ENCODE data around the gene CDKN1A. TPM values are rescaled to one million over a fixed set of nuclear protein-coding genes. Genes with fewer than 3 reads are reported as not detected.
"Not testable (repeated sequence)": the region's sequence is repeated elsewhere in the genome, so short reads cannot be mapped to it uniquely, and the experiment has no call there.

The CDKN1A gene
- total RNA-seq, 2 experiments from 2014 or later, result 36.7 to 39.5 TPM

- Mint-ChIP-seq H3K9me3 (no peaks in the 10 kb centered on the region), H3K36me3 (ENCODE audit: low read depth) (no peaks in the 10 kb centered on the region), H3K4me1 (no peaks in the 10 kb centered on the region), H3K4me3 (no peak overlapping the region), H3K27ac (no peak overlapping the region), H3K27me3 (peaks cover 2% of the 10 kb centered on the region)
- DNase-seq, result no peak
- ChIA-PET CTCF (interaction anchor here (1.0 to 2.5 kb wide), 6 partner anchors 12 to 81 kb away, joined by 3 to 9 read pairs (median 5); partner anchors contain the start of gene CDKN1A), POLR2A (no interaction called here)
Observed at GRCh38 chr6:36642913-36643817, 35.3 kb upstream of the CDKN1A start.

DNA sequence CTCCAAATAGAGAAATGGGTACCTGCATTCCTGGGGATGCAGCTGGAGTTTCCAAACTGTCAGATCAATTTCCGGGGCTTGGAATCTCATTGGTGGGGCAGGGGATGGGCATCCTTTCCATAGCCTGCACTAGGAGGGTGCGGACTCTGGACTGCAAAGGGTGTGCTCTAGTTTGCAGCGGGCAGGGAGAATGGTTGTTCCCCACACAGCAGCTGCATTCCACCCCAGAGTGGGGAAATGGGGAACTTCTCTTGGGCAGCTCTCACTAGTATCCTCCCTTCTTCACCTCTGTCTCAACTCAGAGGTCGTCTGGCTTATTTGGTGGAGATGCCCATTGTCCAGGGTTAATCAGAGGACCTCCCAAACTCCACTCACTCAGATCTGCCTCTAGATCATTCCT lies 34.5 kb upstream of the CDKN1A start:
- POLR2A ChIA-PET, result no interaction called here
- H3K27ac Mint-ChIP-seq, result no peak overlapping the region
- no peaks in the 10 kb centered on the region for H3K36me3 Mint-ChIP-seq (ENCODE audit: low read depth)
- H3K4me3 Mint-ChIP-seq, result no peak overlapping the region
- CTCF ChIA-PET, result interaction anchor here (1.0 to 2.5 kb wide), 2 partner anchors 13 to 23 kb away, joined by 3 to 9 read pairs; no protein-coding TSS in a partner anchor
- no peaks in the 10 kb centered on the region for H3K9me3 Mint-ChIP-seq
- H3K4me1 Mint-ChIP-seq, result no peaks in the 10 kb centered on the region
- peaks cover 2% of the 10 kb centered on the region for H3K27me3 Mint-ChIP-seq
- no peak for DNase-seq

- ChIA-PET POLR2A (no interaction called here), CTCF (no interaction called here)
- no peak overlapping the region for H3K4me3 Mint-ChIP-seq
- no peak overlapping the region for H3K27ac Mint-ChIP-seq
- no peaks in the 10 kb centered on the region for H3K36me3 Mint-ChIP-seq (ENCODE audit: low read depth)
- DNase-seq, result no peak
- no peaks in the 10 kb centered on the region for H3K9me3 Mint-ChIP-seq
- H3K4me1 Mint-ChIP-seq, result no peaks in the 10 kb centered on the region
- peaks cover 25% of the 10 kb centered on the region for H3K27me3 Mint-ChIP-seq
Observed at GRCh38 chr6:36649086-36649485, 29.4 kb upstream of the CDKN1A start.

GRCh38 chr6:36649701-36650484 lies 28.6 kb upstream of the CDKN1A start:
- H3K9me3 Mint-ChIP-seq, result no peaks in the 10 kb centered on the region
- peaks cover 30% of the 10 kb centered on the region for H3K27me3 Mint-ChIP-seq
- H3K4me1 Mint-ChIP-seq, result no peaks in the 10 kb centered on the region
- no peak overlapping the region for H3K4me3 Mint-ChIP-seq
- POLR2A ChIA-PET, result no interaction called here
- CTCF ChIA-PET, result interaction anchor here (0.8 kb wide), 1 partner anchor 11 kb away, joined by 3 read pairs; no protein-coding TSS in a partner anchor
- H3K27ac Mint-ChIP-seq, result no peak overlapping the region
- no peaks in the 10 kb centered on the region for H3K36me3 Mint-ChIP-seq (ENCODE audit: low read depth)
- DNase-seq, result no peak

GRCh38 chr6:36650848-36651478 lies 27.6 kb upstream of the CDKN1A start:
- POLR2A ChIA-PET, result no interaction called here
- CTCF ChIA-PET, result no interaction called here
- Mint-ChIP-seq H3K4me1 (peaks cover 2% of the 10 kb centered on the region), H3K36me3 (ENCODE audit: low read depth) (no peaks in the 10 kb centered on the region), H3K27ac (no peak overlapping the region), H3K9me3 (no peaks in the 10 kb centered on the region), H3K4me3 (no peak overlapping the region), H3K27me3 (peaks cover 39% of the 10 kb centered on the region)
- DNase-seq, result no peak

DNA sequence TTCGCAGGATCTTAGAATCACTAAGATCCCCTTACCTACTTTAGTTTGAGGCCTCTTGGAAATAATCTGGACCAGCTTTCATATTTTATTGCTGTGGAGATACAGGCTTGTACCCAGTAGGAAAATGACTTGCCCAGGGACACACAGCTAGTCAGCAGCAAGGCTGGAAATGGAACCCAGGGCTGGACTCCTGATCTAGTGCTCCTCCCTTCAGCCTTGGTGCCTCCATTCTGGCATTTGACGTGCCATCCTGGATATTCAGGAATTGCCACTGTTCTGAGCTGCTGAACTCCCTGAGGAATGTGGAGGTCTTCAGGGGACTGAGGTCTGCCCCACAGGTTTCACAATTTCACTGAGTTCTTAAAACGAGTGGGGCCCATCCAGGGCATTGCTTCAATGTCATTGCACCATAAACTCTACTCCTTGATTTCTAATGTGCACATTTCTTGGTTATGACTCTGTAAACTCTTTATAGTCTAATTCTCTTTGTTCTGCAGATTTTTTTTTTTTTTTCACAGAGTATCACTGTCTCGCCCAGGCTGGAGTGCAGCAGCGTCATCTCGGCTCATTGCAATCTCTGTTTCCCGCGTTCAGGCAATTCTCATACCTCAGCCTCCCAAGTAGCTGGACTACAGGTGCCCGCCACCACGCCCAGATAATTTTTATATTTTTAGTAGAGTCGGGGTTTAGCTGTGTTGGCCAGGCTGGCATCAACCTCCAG lies 26.7 kb upstream of the CDKN1A start:
- ChIA-PET CTCF (interaction anchor here (0.6 kb wide), 1 partner anchor 456 kb away, joined by 3 read pairs; no protein-coding TSS in a partner anchor), POLR2A (no interaction called here)
- H3K27me3 Mint-ChIP-seq, result peaks cover 41% of the 10 kb centered on the region
- peaks cover 2% of the 10 kb centered on the region for H3K4me1 Mint-ChIP-seq
- H3K27ac Mint-ChIP-seq, result no peak overlapping the region
- no peak overlapping the region for H3K4me3 Mint-ChIP-seq
- no peaks in the 10 kb centered on the region for H3K36me3 Mint-ChIP-seq (ENCODE audit: low read depth)
- no peaks in the 10 kb centered on the region for H3K9me3 Mint-ChIP-seq
- DNase-seq, result no peak

DNA sequence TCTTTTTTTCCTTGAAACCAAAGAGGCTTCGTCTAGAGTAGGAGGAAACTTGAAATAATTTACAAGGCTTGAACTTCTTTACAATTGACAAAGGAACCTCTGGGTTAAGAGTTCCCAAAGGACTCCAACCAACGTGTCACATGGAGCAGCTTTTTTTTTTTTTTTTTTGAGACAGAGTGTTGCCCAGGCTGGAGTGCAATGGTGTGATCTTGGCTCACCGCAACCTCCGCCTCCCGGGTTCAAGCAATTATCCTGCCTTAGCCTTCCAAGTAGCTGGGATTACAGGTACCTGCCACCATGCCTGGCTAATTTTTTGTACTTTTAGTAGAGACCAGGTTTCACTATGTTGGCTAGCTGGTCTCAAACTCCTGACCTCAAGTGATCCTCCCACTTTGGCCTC lies 24.0 kb upstream of the CDKN1A start:
- not testable (repeated sequence) for H3K9me3 Mint-ChIP-seq; DNase-seq; H3K27ac Mint-ChIP-seq; H3K4me1 Mint-ChIP-seq; H3K4me3 Mint-ChIP-seq; H3K36me3 Mint-ChIP-seq (ENCODE audit: low read depth)
- CTCF ChIA-PET, result interaction anchor here (0.6 to 1.2 kb wide), 3 partner anchors 12 to 183 kb away, joined by 3 to 4 read pairs (median 3); no protein-coding TSS in a partner anchor
- H3K27me3 Mint-ChIP-seq, result peaks cover 62% of the 10 kb centered on the region
- POLR2A ChIA-PET, result interaction anchor here (0.6 kb wide), 1 partner anchor 9 kb away, joined by 5 read pairs; no protein-coding TSS in a partner anchor

DNA sequence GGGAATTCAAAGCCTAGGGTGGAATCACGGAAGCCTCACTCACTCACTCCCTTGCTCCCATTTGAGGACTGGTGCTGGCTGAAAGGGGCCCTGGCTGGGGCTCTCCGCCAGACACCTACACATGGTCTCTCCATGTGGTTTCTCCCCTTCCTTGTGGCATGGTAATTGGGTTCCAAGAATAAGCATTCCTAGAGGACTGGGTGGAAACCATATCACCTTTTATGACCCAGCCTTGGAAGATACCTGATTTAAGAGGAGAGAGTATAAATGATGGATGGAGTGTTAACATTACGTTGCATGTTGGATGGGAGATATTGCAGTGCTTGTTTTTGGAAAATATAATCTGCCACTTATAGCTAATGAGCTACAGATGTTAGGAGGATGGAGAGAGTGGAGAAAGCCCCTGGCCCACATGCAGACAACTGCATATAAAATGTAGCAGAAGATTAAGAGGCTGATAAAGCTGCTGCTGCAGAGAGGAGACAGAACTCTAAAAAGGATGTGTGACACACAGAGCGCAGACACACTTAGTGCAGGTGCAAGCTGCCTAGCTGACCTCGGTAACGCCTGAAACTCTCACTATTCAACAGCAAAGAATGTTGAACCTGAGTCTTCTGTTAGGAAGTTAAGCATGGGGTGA lies 23.3 kb upstream of the CDKN1A start:
- H3K4me3 Mint-ChIP-seq, result no peak overlapping the region
- no peak for DNase-seq
- POLR2A ChIA-PET, result no interaction called here
- H3K9me3 Mint-ChIP-seq, result no peaks in the 10 kb centered on the region
- H3K27me3 Mint-ChIP-seq, result peaks cover 58% of the 10 kb centered on the region
- CTCF ChIA-PET, result interaction anchor here (0.9 to 1.2 kb wide), 4 partner anchors 19 to 183 kb away, joined by 3 to 4 read pairs (median 3); no protein-coding TSS in a partner anchor
- H3K36me3 Mint-ChIP-seq (ENCODE audit: low read depth), result no peaks in the 10 kb centered on the region
- no peak overlapping the region for H3K27ac Mint-ChIP-seq
- H3K4me1 Mint-ChIP-seq, result peaks cover 2% of the 10 kb centered on the region

DNA sequence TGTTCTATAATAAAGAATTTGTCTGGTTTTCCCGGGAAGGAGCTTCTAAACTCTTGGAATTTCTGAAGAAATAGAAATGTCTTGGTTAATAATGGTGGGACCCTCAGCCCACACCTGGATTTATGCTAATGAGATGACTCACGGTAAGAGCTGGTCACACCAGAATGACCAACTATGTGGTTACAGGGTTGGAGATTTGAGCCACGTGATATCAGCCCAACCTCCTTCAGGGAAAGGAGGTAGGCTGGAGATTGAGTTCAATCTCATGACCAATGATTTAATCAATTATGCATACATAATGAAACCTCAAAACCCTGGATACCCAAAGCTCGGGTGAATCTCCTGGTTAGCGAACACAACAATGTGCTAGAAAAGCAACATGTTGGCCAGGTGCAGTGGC lies 22.1 kb upstream of the CDKN1A start:
- CTCF ChIA-PET, result interaction anchor here (0.6 to 1.7 kb wide), 3 partner anchors 11 to 1285 kb away, joined by 3 to 6 read pairs (median 3); no protein-coding TSS in a partner anchor
- POLR2A ChIA-PET, result no interaction called here
- H3K9me3 Mint-ChIP-seq, result no peaks in the 10 kb centered on the region
- H3K4me1 Mint-ChIP-seq, result peaks cover 2% of the 10 kb centered on the region
- peaks cover 53% of the 10 kb centered on the region for H3K27me3 Mint-ChIP-seq
- no peak overlapping the region for H3K27ac Mint-ChIP-seq
- no peak overlapping the region for H3K4me3 Mint-ChIP-seq
- no peaks in the 10 kb centered on the region for H3K36me3 Mint-ChIP-seq (ENCODE audit: low read depth)
- no peak for DNase-seq

DNA sequence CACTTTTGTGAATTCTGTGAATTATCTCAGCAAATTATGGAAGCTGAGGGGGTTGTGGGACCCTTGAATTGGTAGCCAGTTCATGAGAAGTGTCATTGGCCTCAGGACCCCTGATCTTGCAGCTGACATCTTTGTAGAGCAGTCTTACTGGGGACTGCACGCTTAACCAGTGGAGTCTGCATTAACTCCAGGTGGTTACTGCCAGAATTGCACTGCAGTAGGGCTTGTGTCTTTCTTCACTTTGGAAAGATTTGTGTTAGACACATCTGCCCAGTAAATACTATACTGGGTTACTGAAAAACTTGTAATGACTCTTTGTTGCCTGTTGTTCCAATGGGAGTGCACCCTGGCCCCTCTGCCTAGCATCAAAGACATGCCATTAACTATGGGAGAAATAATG lies 21.2 kb upstream of the CDKN1A start:
- Mint-ChIP-seq H3K4me3 (no peak overlapping the region), H3K4me1 (peaks cover 4% of the 10 kb centered on the region), H3K36me3 (ENCODE audit: low read depth) (no peaks in the 10 kb centered on the region), H3K9me3 (no peaks in the 10 kb centered on the region), H3K27ac (no peak overlapping the region), H3K27me3 (peaks cover 47% of the 10 kb centered on the region)
- ChIA-PET CTCF (interaction anchor here (0.9 to 1.7 kb wide), 2 partner anchors 12 to 14 kb away, joined by 3 to 6 read pairs; no protein-coding TSS in a partner anchor), POLR2A (no interaction called here)
- no peak for DNase-seq

DNA sequence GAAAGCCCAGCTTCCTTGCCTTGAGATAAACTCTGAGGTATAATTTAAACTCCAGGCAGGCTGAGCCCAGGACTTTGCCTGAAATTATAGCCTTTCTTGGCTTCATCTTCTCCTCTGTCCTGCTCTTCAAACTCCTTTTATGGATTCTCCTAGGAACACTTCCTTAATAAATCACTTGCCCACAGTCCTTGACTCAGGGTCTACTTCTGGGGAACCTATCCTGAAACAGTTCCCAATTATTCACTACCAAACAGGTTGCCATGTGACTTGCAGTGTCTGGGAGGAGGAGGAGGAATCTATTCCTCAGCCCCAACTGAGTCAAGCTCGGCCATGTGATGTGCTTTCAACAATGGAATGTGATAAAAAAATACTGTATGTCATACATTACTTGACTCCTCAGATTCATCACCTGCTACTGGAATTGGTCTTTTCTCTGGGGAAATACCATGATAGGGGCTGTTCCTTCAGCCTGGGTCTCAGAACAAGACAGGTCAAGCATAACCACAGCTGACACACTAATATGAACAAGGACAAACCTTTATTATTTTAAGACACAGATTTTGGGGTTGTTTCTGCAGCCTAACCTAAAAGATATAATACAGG lies 20.5 kb upstream of the CDKN1A start:
- Mint-ChIP-seq H3K27ac (no peak overlapping the region), H3K27me3 (peaks cover 44% of the 10 kb centered on the region), H3K9me3 (no peaks in the 10 kb centered on the region), H3K4me3 (no peak overlapping the region), H3K36me3 (ENCODE audit: low read depth) (no peaks in the 10 kb centered on the region), H3K4me1 (peaks cover 12% of the 10 kb centered on the region)
- no peak for DNase-seq
- POLR2A ChIA-PET, result no interaction called here
- CTCF ChIA-PET, result interaction anchor here (1.1 to 1.7 kb wide), 3 partner anchors 14 to 101 kb away, joined by 3 to 6 read pairs (median 4); no protein-coding TSS in a partner anchor
